Mesothelial cell of epicardium (in vitro differentiated cells): Measurements from ENCODE around the gene PRDM12. TPM values are rescaled to one million over a fixed set of nuclear protein-coding genes. Genes with fewer than 3 reads are reported as not detected.

ENCODE experiments used
- DNase-seq, 2 experiments: peaks; one replicate each; pipeline ENCODE4 v3.0.0; 2021; ENCODE audit warnings: low spot score in 2 of 2; ENCODE audit not compliant: unreplicated experiment in 2 of 2
- H3K27ac Mint-ChIP-seq: 2 replicates; pipeline ENCODE4 v1.8.0; 2021; ENCODE audit warnings: mixed read lengths
- H3K27me3 Mint-ChIP-seq: 2 replicates; pipeline ENCODE4 v1.8.0; 2021; ENCODE audit warnings: low read depth, mixed read lengths
- H3K36me3 Mint-ChIP-seq: 2 replicates; pipeline ENCODE4 v1.8.0; 2021; ENCODE audit warnings: mixed read lengths
- H3K4me1 Mint-ChIP-seq: 2 replicates; pipeline ENCODE4 v1.8.0; 2021; ENCODE audit warnings: mixed read lengths
- H3K4me3 Mint-ChIP-seq: 2 replicates; pipeline ENCODE4 v1.8.0; 2021; ENCODE audit warnings: mild to moderate bottlenecking, moderate library complexity, mixed read lengths
- H3K9me3 Mint-ChIP-seq: 2 replicates; pipeline ENCODE4 v1.8.0; 2021; ENCODE audit warnings: mixed read lengths
- total RNA-seq: library from RNA; stranded (reverse); gene quantifications from 3 replicates; pipeline ENCODE4 v1.2.1, GENCODE V29; 2021
- TF ChIP-seq, protein P1 (sequence below): fragments of 200-600 bp; sonication (generic); IDR thresholded peaks from one replicate; pipeline ENCODE4 v1.5.0; 2021; ENCODE audit warnings: antibody characterized with exemption; ENCODE audit not compliant: unreplicated experiment

The PRDM12 gene
- total RNA-seq, 1 donor from 2014 or later = not detected

DNA sequence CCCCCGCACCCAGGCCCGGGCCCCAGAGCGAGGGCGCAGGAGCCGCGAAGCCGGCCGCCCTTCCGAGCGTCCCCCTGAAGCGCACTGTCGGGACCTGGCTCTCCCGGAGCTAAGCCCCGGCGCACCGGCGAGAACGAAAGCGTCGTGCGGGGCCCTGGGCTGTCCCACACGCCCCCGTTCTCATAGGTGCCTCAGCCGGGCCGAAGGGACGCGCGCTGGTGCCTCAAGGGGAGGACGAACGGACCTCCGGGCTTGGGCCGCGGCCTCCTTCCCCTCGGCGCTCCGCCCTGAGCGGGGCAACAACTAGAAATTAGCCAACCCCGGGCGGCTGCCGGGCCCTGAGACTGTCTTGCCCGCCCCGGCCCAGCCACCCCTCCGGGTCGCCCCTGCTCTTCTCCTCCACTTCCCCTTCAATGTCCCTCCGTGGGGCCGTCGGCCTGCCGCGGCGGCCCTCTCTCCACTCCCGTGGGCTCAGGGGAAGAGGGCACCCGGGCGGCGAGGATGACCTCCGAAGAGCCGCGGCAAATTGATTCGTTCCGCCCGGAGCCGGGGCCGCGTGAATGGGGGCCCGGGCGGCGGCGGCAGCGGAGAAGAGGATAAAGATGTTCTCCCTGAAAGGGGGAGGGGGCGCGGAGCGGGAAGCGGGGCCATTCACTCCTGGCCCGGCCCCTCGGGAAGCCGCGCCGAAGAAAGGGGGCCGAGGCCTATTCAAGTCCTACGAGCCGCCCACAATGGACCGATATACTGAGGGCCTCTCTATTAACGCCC lies 3.5 kb upstream of the PRDM12 start:
- DNase-seq = no peak
- Mint-ChIP-seq H3K4me1 (peaks cover 20% of the 10 kb centered on the region), H3K27ac (no peak overlapping the region), H3K27me3 (peaks cover 97% of the 10 kb centered on the region), H3K36me3 (peaks cover 3% of the 10 kb centered on the region), H3K9me3 (no peaks in the 10 kb centered on the region), H3K4me3 (no peak overlapping the region)
- TF ChIP-seq, protein P1, sequence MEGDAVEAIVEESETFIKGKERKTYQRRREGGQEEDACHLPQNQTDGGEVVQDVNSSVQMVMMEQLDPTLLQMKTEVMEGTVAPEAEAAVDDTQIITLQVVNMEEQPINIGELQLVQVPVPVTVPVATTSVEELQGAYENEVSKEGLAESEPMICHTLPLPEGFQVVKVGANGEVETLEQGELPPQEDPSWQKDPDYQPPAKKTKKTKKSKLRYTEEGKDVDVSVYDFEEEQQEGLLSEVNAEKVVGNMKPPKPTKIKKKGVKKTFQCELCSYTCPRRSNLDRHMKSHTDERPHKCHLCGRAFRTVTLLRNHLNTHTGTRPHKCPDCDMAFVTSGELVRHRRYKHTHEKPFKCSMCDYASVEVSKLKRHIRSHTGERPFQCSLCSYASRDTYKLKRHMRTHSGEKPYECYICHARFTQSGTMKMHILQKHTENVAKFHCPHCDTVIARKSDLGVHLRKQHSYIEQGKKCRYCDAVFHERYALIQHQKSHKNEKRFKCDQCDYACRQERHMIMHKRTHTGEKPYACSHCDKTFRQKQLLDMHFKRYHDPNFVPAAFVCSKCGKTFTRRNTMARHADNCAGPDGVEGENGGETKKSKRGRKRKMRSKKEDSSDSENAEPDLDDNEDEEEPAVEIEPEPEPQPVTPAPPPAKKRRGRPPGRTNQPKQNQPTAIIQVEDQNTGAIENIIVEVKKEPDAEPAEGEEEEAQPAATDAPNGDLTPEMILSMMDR = no peak

DNA sequence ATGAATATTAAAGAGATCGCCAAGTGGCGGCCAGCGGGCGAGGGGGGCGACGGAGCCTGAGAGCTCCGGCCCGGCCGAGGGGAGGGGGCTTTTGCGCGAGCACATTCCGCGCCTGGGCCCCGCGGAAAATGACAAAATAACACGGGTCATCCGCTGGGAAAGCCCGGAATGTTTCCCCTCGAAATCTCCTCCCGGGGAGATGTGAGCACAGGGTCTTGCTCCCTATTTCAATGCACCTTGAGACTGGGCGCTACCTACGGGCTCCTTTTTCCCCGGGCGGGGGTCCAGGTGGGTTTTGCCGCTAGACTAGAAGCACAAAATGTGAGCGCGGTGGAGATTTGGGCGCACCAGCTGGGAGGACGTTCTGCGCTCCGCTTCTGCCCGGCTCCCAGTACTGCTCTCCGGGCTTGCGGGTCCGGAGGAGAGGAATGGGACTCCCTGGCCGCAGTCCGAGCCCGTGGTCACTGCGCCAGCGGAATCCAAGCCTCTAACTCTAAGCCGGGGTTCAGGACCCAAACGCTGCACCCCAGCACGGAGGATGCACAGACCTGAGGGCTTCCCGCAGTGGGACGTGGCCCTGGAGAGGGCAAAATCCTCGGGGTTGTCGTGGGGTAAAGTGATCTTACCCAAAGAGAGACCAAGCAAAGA lies 2.8 kb upstream of the PRDM12 start:
- Mint-ChIP-seq H3K4me1 (peaks cover 23% of the 10 kb centered on the region), H3K4me3 (no peak overlapping the region), H3K27ac (no peak overlapping the region), H3K27me3 (peaks cover 97% of the 10 kb centered on the region), H3K9me3 (no peaks in the 10 kb centered on the region), H3K36me3 (peaks cover 3% of the 10 kb centered on the region)
- TF ChIP-seq, protein P1 = no peak
- no peak for DNase-seq

DNA sequence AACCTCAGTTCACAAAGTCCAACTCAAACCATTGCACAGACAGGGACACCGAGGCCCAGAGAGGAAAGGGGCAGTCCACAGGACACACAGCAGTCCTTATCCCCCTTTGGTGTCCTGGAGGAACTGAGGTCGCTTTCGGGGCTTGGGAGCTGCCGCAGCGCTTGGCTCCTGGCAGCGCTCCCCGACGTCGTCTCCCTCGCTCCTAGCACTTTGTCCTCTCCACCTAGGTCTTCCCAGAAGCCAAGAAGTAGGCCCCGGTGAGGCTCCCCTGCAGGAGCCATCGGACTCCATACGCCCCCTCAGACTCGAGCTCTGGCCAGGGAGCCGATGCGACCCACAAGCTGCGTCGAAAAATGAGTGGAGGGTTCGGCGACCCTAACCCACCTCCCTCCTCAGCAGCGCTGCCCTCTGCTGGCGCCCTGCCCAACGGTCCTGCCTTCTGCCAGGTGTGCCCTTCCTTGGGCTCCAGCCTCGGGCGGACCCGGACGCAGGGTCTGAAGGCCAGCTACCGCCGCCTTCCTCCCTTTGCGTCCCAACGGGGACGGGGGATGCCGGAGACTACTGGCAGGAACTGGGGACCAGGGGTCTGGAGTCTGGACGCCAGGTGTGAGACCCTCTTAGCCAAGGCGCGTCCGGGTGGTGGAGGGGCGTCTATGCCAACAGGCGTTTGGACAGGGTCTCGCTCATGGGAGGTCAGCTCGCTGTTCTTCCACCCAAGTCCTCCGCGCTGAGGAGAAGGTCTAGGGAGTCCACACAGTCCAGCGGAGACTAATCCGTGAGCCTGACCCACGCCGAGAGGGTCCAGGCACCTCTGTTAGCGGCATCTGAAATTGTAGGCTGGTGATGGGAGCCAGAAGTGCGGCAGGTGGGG lies 2.1 kb upstream of the PRDM12 start:
- H3K36me3 Mint-ChIP-seq = peaks cover 3% of the 10 kb centered on the region
- H3K4me1 Mint-ChIP-seq = peaks cover 23% of the 10 kb centered on the region
- H3K27me3 Mint-ChIP-seq = peaks cover 97% of the 10 kb centered on the region
- no peak for DNase-seq
- H3K4me3 Mint-ChIP-seq = peak overlapping the region; percentile 37
- H3K27ac Mint-ChIP-seq = no peak overlapping the region
- no peaks in the 10 kb centered on the region for H3K9me3 Mint-ChIP-seq
- TF ChIP-seq, protein P1 = no peak

DNA sequence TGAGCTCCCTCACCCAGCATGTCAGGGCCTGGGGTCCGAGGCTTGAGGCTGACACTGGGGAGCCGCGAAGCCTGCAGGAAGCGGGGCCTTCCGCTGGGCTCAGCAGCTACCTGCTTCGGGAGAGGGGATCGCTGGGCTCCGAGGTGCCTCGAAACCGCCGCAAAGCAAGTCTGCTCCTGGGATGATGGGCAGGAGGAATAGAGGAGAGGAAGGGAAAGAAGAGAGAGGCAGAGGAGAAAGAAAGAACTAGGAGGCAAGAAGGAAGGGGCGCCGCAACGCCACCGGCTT lies 1.5 kb upstream of the PRDM12 start:
- Mint-ChIP-seq H3K36me3 (peaks cover 3% of the 10 kb centered on the region), H3K9me3 (no peaks in the 10 kb centered on the region), H3K27ac (no peak overlapping the region), H3K27me3 (peaks cover 97% of the 10 kb centered on the region), H3K4me1 (peaks cover 23% of the 10 kb centered on the region), H3K4me3 (peak overlapping the region; percentile 37)
- TF ChIP-seq, protein P1 = no peak
- no peak for DNase-seq

DNA sequence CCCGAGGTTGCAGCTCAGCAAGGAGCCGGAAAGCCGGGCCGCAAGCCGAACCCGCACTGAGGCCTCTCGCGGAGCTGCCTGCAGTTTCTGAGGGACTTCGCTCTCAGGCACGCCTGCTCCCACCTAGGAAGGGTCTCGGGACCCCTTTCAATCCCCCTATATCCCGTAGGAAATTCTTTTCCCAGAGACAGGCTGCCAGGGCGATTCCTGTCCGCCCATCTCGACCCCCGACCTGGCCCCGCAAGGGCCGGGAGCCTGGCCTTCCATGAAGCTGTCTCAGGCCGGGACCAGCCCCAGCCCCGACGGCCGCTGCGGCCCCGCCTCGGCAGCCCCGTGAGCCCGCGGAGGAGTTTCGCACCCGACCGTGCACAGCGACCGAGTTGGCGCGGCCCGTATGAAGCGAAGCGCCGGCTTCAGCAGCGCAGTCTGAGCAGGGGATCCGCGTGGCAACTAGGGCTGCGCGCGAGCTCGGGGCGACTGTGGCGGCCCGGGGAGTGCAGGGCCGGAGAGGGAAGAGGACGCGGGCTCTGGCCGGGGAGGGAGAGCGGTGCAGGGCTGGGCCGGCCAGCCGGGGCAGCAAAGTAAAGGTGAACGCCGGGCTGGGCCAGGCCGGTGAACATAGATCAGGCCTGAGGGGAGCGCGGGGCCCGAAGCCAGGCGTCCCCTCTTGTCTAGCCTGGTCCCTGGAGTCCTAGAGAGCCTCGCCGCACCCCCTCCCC lies 977 bp upstream of the PRDM12 start:
- H3K27me3 Mint-ChIP-seq = peaks cover 97% of the 10 kb centered on the region
- TF ChIP-seq, protein P1 = no peak
- H3K36me3 Mint-ChIP-seq = peaks cover 2% of the 10 kb centered on the region
- H3K27ac Mint-ChIP-seq = no peak overlapping the region
- no peak overlapping the region for H3K4me3 Mint-ChIP-seq
- H3K9me3 Mint-ChIP-seq = no peaks in the 10 kb centered on the region
- DNase-seq = no peak
- peaks cover 23% of the 10 kb centered on the region for H3K4me1 Mint-ChIP-seq
